Measurements from ENCODE around the gene RHOH.
"Not testable (repeated sequence)": the region's sequence is repeated elsewhere in the genome, so short reads cannot be mapped to it uniquely, and the experiment has no call there.

The RHOH gene

GRCh38 chr4:40290611-40291186 is 93.9 kb downstream of the RHOH start:
- not testable (repeated sequence) for DNase-seq (ENCODE audit: low read depth in 2 of 3, low spot score in 2 of 3)

- DNase-seq (ENCODE audit: low read depth in 2 of 3, low spot score in 2 of 3) = no peak
Observed at GRCh38 chr4:40292313-40292759, 95.5 kb downstream of the RHOH start.

GRCh38 chr4:40294339-40294738 is 97.5 kb downstream of the RHOH start:
- DNase-seq (ENCODE audit: low read depth in 2 of 3, low spot score in 2 of 3) = no peak

GRCh38 chr4:40295030-40295429 is 98.2 kb downstream of the RHOH start:
- DNase-seq (ENCODE audit: low read depth in 2 of 3, low spot score in 2 of 3) = not testable (repeated sequence)

- DNase-seq (ENCODE audit: low read depth in 2 of 3, low spot score in 2 of 3) = no peak
Observed at GRCh38 chr4:40295572-40295971, 98.7 kb downstream of the RHOH start.

All from activated CD8-positive, alpha-beta memory T cell treated with anti-CD3 and anti-CD28 coated beads for 48 hours (primary cell).